Liver (tissue), 9 donors: ENCODE data around the gene GGA2. TPM values are rescaled to one million over a fixed set of nuclear protein-coding genes. Genes with fewer than 3 reads are reported as not detected.

Experiments
- DNase-seq: peaks from one replicate; pipeline ENCODE4 v3.0.0-alpha.2; 2017; ENCODE audit warnings: low spot score
- H3K27ac ChIP-seq, 2 donors: one replicate each; pipeline ENCODE4 v1.7.0; 2013; ENCODE audit warnings: inconsistent platforms in 2 of 2, low read length in 2 of 2, control low read depth in 1 of 2, low read depth in 1 of 2, mild to moderate bottlenecking in 1 of 2
- H3K27me3 ChIP-seq, 4 donors: one replicate each; pipeline versions ENCODE4 v1.6.1 to v1.7.0; 2013; ENCODE audit warnings: low read length in 3 of 4, inconsistent platforms in 1 of 4, mild to moderate bottlenecking in 1 of 4, moderate library complexity in 1 of 4; ENCODE audit not compliant: control insufficient read depth in 4 of 4, insufficient read depth in 4 of 4
- H3K36me3 ChIP-seq, 4 donors: one replicate each; pipeline versions ENCODE4 v1.6.1 to v1.7.0; 2013; ENCODE audit warnings: low read length in 3 of 4, mild to moderate bottlenecking in 3 of 4, low read depth in 1 of 4, moderate library complexity in 1 of 4; ENCODE audit not compliant: control insufficient read depth in 4 of 4, insufficient read depth in 3 of 4
- H3K4me1 ChIP-seq, 4 donors: one replicate each; pipeline versions ENCODE4 v1.6.1 to v1.7.0; 2013; ENCODE audit warnings: low read length in 3 of 4, mild to moderate bottlenecking in 3 of 4, moderate library complexity in 1 of 4; ENCODE audit not compliant: control insufficient read depth in 4 of 4, insufficient read depth in 4 of 4
- H3K4me3 ChIP-seq, 3 donors: one replicate each; pipeline versions ENCODE4 v1.6.1 to v1.7.0; 2013; ENCODE audit warnings: low read length in 3 of 3, control low read depth in 1 of 3, low read depth in 1 of 3, mild to moderate bottlenecking in 1 of 3
- H3K9ac ChIP-seq, 2 donors: one replicate each; pipeline ENCODE4 v1.7.0; 2013; ENCODE audit warnings: low read length in 2 of 2, mild to moderate bottlenecking in 2 of 2, moderate library complexity in 2 of 2, control low read depth in 1 of 2, low read depth in 1 of 2
- H3K9me3 ChIP-seq, 4 donors: one replicate each; pipeline versions ENCODE4 v1.6.1 to v1.7.0; 2013; ENCODE audit warnings: low read length in 3 of 4; ENCODE audit not compliant: control insufficient read depth in 4 of 4
- EGR1 ChIP-seq, 2 donors: IDR thresholded peaks; 2 replicates each; pipeline ENCODE4 v1.6.1; 2016 to 2018; ENCODE audit warnings: antibody characterized with exemption in 2 of 2, low read depth in 2 of 2
- FOXA1 ChIP-seq: IDR thresholded peaks from 2 replicates; pipeline ENCODE4 v1.6.1; 2016; ENCODE audit warnings: antibody characterized with exemption
- FOXA2 ChIP-seq: IDR thresholded peaks from 2 replicates; pipeline ENCODE4 v1.6.1; 2016; ENCODE audit warnings: antibody characterized with exemption
- GABPA ChIP-seq, 2 donors: IDR thresholded peaks in 1 of 2; conservative IDR thresholded peaks in 1 of 2; 2 replicates each; pipeline ENCODE4 v1.6.1; 2016; ENCODE audit warnings: antibody characterized with exemption in 2 of 2, mild to moderate bottlenecking in 1 of 2, moderate library complexity in 1 of 2
- HNF4A ChIP-seq, 2 donors: conservative IDR thresholded peaks; 2 replicates each; pipeline ENCODE4 v1.6.1; 2016; ENCODE audit warnings: antibody characterized with exemption in 2 of 2, mild to moderate bottlenecking in 2 of 2
- HNF4G ChIP-seq: IDR thresholded peaks from 2 replicates; pipeline ENCODE4 v1.6.1; 2016; ENCODE audit warnings: antibody characterized with exemption
- JUND ChIP-seq, 2 donors: IDR thresholded peaks; 2 replicates each; pipeline ENCODE4 v1.6.1; 2016; ENCODE audit warnings: antibody characterized with exemption in 2 of 2
- NR2F2 ChIP-seq: IDR thresholded peaks from 2 replicates; pipeline ENCODE4 v1.6.1; 2016; ENCODE audit warnings: antibody characterized with exemption
- RAD21 ChIP-seq, 2 donors: IDR thresholded peaks; 2 replicates each; pipeline ENCODE4 v1.6.1; 2016; ENCODE audit warnings: antibody characterized with exemption in 2 of 2, mild to moderate bottlenecking in 2 of 2
- REST ChIP-seq: IDR thresholded peaks from 2 replicates; pipeline ENCODE4 v1.6.1; 2016; ENCODE audit warnings: antibody characterized with exemption, mild to moderate bottlenecking
- RXRA ChIP-seq, 2 donors: IDR thresholded peaks; 2 replicates each; pipeline ENCODE4 v1.6.1; 2017 to 2018; ENCODE audit warnings: antibody characterized with exemption in 2 of 2, mild to moderate bottlenecking in 1 of 2
- SP1 ChIP-seq: IDR thresholded peaks from 2 replicates; pipeline ENCODE4 v1.6.1; 2018; ENCODE audit warnings: antibody characterized with exemption, mild to moderate bottlenecking
- TAF1 ChIP-seq: conservative IDR thresholded peaks from 2 replicates; pipeline ENCODE4 v1.6.1; 2016; ENCODE audit warnings: antibody characterized with exemption, mild to moderate bottlenecking
- YY1 ChIP-seq: IDR thresholded peaks from 2 replicates; pipeline ENCODE4 v1.6.1; 2016; ENCODE audit warnings: antibody characterized with exemption, mild to moderate bottlenecking
- WGBS: extraction: QIAGEN DNeasy Blood & Tissue Kit; methylation state at CpG from one replicate; pipeline ENCODE4 v1.1.7; 2013; 5-methylcytosine and 5-hydroxymethylcytosine counted together
- polyA plus RNA-seq, 2 donors: library from polyadenylated mRNA; stranded (reverse) in 1 of 2; unstranded in 1 of 2; fragments of 200-250 nt in 1 of 2; fragments of >200 nt in 1 of 2; fragmentation: Nextera tagmentation in 1 of 2; extraction: Ambion mirVana in 1 of 2; gene quantifications; one replicate each; pipeline versions ENCODE4 v1.2.1 to v1.2.3, GENCODE V29; 2013 to 2015
- total RNA-seq, 2 donors: library from RNA; depleted of rRNA; stranded (reverse); fragments of >200 nt; gene quantifications; one replicate each; pipeline ENCODE4 v1.2.3, GENCODE V29; 2014
- TF ChIP-seq, protein P1 (sequence below): IDR thresholded peaks from 2 replicates; pipeline ENCODE4 v1.6.1; 2016; ENCODE audit warnings: antibody characterized with exemption
- TF ChIP-seq, protein P2 (sequence below): IDR thresholded peaks from 2 replicates; pipeline ENCODE4 v1.6.1; 2016; ENCODE audit warnings: antibody characterized with exemption
- TF ChIP-seq, protein P3 (sequence below): IDR thresholded peaks from 2 replicates; pipeline ENCODE4 v1.6.1; 2016; ENCODE audit warnings: antibody characterized with exemption
- donor health status: healthy.
- donor health status: healthy.
- donor health status: healthy.
- donor health status: healthy.
- donor health status: healthy.

GGA2 gene
- total and polyA plus RNA-seq, 4 donors = 8.4 to 23.9 (median 16.0) TPM

DNA sequence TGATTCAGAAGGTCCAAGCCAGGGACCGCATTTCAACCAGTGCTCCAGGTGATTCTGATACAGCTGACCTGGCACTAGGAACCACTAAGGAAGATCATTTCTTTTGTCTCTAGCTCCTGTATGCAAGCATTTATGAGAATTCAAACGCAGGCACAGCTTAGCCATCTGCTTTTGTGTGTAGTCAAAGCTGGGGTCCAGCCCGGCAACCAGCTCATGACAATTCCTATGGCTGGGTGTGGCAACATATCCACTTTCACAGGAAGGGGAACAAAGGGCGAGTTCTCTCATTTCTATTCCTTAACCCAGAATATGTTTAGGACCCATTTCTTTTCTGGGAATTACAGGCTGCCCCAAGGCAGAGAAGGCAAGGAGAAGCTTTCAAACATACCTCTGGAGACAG is 30.0 kb downstream of the GGA2 start:
- Histone ChIP-seq H3K27ac (no peak overlapping the region), H3K27me3 (no peaks in the 10 kb centered on the region)
- 91% methylated on average over 4 of the region's 4 CpGs for WGBS

DNA sequence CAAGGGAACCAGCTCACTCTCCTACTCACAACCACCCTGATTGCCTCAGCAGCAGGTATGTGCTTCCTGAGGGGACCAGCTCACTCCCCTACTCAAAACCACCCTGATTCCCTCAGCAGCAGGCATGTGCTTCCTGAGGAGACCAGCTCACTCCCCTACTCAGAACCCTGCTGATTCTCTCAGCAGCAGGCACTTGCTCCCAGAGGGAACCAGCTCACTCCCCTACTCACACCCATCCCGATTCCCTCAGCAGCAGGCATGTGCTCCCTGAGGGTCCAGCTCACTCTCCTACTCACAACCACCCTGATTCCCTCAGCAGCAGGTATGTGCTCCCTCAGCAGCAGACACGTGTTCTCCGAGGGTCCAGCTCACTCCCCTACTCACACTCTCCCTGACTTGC is 31.2 kb downstream of the GGA2 start:
- H3K27me3 ChIP-seq = no peaks in the 10 kb centered on the region
- H3K27ac ChIP-seq = no peak overlapping the region
- 95% methylated on average over 3 of the region's 3 CpGs for WGBS
- no peak overlapping the region for H3K4me3 ChIP-seq
- no peaks in the 10 kb centered on the region for H3K4me1 ChIP-seq
- H3K36me3 ChIP-seq = peaks cover 24 to 78% (median 64%) of the 10 kb centered on the region in 4 donors
- TF ChIP-seq FOXA2 (no peak), RXRA (IDR thresholded peaks at IDR 0.05) (no peak), EGR1 (IDR thresholded peaks at IDR 0.05; ENCODE audit: low read depth in 2 of 2) (no peak), SP1 (no peak), FOXA1 (no peak), JUND (IDR thresholded peaks at IDR 0.05) (no peak), YY1 (no peak), TAF1 (no peak), HNF4G (no peak), GABPA (IDR thresholded peaks at IDR 0.05 in 1 of 2, conservative IDR thresholded peaks at IDR 0.05 in 1 of 2) (no peak), REST (no peak), NR2F2 (no peak), HNF4A (conservative IDR thresholded peaks at IDR 0.05) (no peak), RAD21 (IDR thresholded peaks at IDR 0.05) (no peak)
- TF ChIP-seq, protein P1, sequence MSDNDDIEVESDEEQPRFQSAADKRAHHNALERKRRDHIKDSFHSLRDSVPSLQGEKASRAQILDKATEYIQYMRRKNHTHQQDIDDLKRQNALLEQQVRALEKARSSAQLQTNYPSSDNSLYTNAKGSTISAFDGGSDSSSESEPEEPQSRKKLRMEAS = no peak
- TF ChIP-seq, protein P2, sequence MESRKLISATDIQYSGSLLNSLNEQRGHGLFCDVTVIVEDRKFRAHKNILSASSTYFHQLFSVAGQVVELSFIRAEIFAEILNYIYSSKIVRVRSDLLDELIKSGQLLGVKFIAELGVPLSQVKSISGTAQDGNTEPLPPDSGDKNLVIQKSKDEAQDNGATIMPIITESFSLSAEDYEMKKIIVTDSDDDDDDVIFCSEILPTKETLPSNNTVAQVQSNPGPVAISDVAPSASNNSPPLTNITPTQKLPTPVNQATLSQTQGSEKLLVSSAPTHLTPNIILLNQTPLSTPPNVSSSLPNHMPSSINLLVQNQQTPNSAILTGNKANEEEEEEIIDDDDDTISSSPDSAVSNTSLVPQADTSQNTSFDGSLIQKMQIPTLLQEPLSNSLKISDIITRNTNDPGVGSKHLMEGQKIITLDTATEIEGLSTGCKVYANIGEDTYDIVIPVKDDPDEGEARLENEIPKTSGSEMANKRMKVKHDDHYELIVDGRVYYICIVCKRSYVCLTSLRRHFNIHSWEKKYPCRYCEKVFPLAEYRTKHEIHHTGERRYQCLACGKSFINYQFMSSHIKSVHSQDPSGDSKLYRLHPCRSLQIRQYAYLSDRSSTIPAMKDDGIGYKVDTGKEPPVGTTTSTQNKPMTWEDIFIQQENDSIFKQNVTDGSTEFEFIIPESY = no peak
- TF ChIP-seq, protein P3, sequence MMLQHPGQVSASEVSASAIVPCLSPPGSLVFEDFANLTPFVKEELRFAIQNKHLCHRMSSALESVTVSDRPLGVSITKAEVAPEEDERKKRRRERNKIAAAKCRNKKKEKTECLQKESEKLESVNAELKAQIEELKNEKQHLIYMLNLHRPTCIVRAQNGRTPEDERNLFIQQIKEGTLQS = no peak
- no peak overlapping the region for H3K9ac ChIP-seq
- H3K9me3 ChIP-seq = no peaks in the 10 kb centered on the region
- DNase-seq = no peak

More for the DNA sequence above, 30.0 kb downstream of the GGA2 start:
- Histone ChIP-seq H3K9me3 (no peaks in the 10 kb centered on the region), H3K4me3 (no peak overlapping the region), H3K9ac (no peak overlapping the region), H3K36me3 (peaks cover 24 to 78% (median 65%) of the 10 kb centered on the region in 4 donors), H3K4me1 (no peaks in the 10 kb centered on the region)
- TF ChIP-seq FOXA2 = no peak
- DNase-seq = no peak
